SK-N-SH treated with all-trans-retinoic acid at 6 μM for 48 hours (cell line): ENCODE measurements around the gene HACL1.

Source experiments
- ATAC-seq: fragments of 200-7000 bp; cut with Tn5 transposase; 3 replicates; pipeline ENCODE4 v1.9.1; 2020; ENCODE audit warnings: mild to moderate bottlenecking, moderate library complexity
- ARNTL ChIP-seq: fragments of 450-650 bp; formaldehyde crosslinking; IDR thresholded peaks from 2 replicates; pipeline ENCODE4 v1.5.0; 2020; ENCODE audit warnings: low read depth, mild to moderate bottlenecking, moderate library complexity, borderline replicate concordance
- BACH2 ChIP-seq: fragments of 250-450 bp; sonication (Bioruptor Pico); IDR thresholded peaks from 2 replicates; pipeline ENCODE4 v1.9.0; 2021; ENCODE audit warnings: mild to moderate bottlenecking, borderline replicate concordance
- CREB5 ChIP-seq: fragments of 250-450 bp; sonication (Bioruptor Pico); IDR thresholded peaks from 2 replicates; pipeline ENCODE4 v1.5.1; 2020; ENCODE audit warnings: low read depth, mild to moderate bottlenecking, moderate library complexity
- CSDC2 ChIP-seq: fragments of 250-450 bp; sonication (Bioruptor Pico); IDR thresholded peaks from 2 replicates; pipeline ENCODE4 v1.5.0; 2020; ENCODE audit warnings: mild to moderate bottlenecking, moderate library complexity
- CSRNP3 ChIP-seq: fragments of 250-450 bp; sonication (Bioruptor Pico); IDR thresholded peaks from 2 replicates; pipeline ENCODE4 v1.5.1; 2021; ENCODE audit warnings: mild to moderate bottlenecking, moderate library complexity
- ESRRG ChIP-seq: fragments of 250-450 bp; sonication (Bioruptor Pico); IDR thresholded peaks from 2 replicates; pipeline ENCODE4 v1.6.1; 2021; ENCODE audit warnings: mild to moderate bottlenecking
- GLIS3 ChIP-seq: fragments of 250-450 bp; sonication (Bioruptor Pico); IDR thresholded peaks from 2 replicates; pipeline ENCODE4 v1.5.0; 2020; ENCODE audit warnings: mild to moderate bottlenecking, moderate library complexity
- ISL1 ChIP-seq: fragments of 250-450 bp; sonication (Bioruptor Pico); IDR thresholded peaks from 2 replicates; pipeline ENCODE4 v2.1.2; 2022; ENCODE audit warnings: mild to moderate bottlenecking, moderate library complexity
- PATZ1 ChIP-seq: fragments of 250-450 bp; sonication (Bioruptor Pico); IDR thresholded peaks from 2 replicates; pipeline ENCODE4 v1.8.0; 2020; ENCODE audit warnings: mild to moderate bottlenecking, moderate library complexity, borderline replicate concordance
- POU6F1 ChIP-seq: fragments of 250-450 bp; sonication (Bioruptor Pico); IDR thresholded peaks from 2 replicates; pipeline ENCODE4 v1.8.0; 2021; ENCODE audit warnings: low read depth, mild to moderate bottlenecking, moderate library complexity, borderline replicate concordance
- PPARA ChIP-seq: fragments of 250-450 bp; sonication (Bioruptor Pico); IDR thresholded peaks from 2 replicates; pipeline ENCODE4 v1.5.0; 2020; ENCODE audit warnings: mild to moderate bottlenecking, borderline replicate concordance
- RARB ChIP-seq: fragments of 250-450 bp; sonication (Bioruptor Pico); IDR thresholded peaks from 2 replicates; pipeline ENCODE4 v1.8.0; 2021; ENCODE audit warnings: mild to moderate bottlenecking, moderate library complexity
- SNAI2 ChIP-seq: fragments of 250-450 bp; sonication (Bioruptor Pico); IDR thresholded peaks from 2 replicates; pipeline ENCODE4 v1.5.0; 2020; ENCODE audit warnings: mild to moderate bottlenecking, moderate library complexity
- TCF4 ChIP-seq: fragments of 250-450 bp; sonication (Bioruptor Pico); IDR thresholded peaks from 2 replicates; pipeline ENCODE4 v1.8.0; 2021; ENCODE audit warnings: mild to moderate bottlenecking, moderate library complexity, borderline replicate concordance
- TSHZ2 ChIP-seq: fragments of 250-450 bp; sonication (Bioruptor Pico); IDR thresholded peaks from 2 replicates; pipeline ENCODE4 v1.5.0; 2020; ENCODE audit warnings: mild to moderate bottlenecking, moderate library complexity
- ZC3H10 ChIP-seq: fragments of 250-450 bp; sonication (Bioruptor Pico); IDR thresholded peaks from 2 replicates; pipeline ENCODE4 v1.5.1; 2021; ENCODE audit warnings: mild to moderate bottlenecking, moderate library complexity
- ZFP3 ChIP-seq: fragments of 250-450 bp; sonication (Bioruptor Pico); IDR thresholded peaks from 2 replicates; pipeline ENCODE4 v1.5.0; 2020; ENCODE audit warnings: mild to moderate bottlenecking, moderate library complexity
- ZFP30 ChIP-seq: fragments of 450-650 bp; formaldehyde crosslinking; IDR thresholded peaks from 2 replicates; pipeline ENCODE4 v1.5.0; 2022; ENCODE audit warnings: mild to moderate bottlenecking, moderate library complexity
- ZNF565 ChIP-seq: fragments of 450-650 bp; formaldehyde crosslinking; conservative IDR thresholded peaks from 2 replicates; pipeline ENCODE4 v1.5.0; 2020; ENCODE audit warnings: low read depth, mild to moderate bottlenecking, moderate library complexity
- ZNF70 ChIP-seq: fragments of 450-650 bp; formaldehyde crosslinking; IDR thresholded peaks from 2 replicates; pipeline ENCODE4 v1.5.0; 2020; ENCODE audit warnings: mild to moderate bottlenecking, moderate library complexity
- ZNF8 ChIP-seq: fragments of 450-650 bp; formaldehyde crosslinking; IDR thresholded peaks from 2 replicates; pipeline ENCODE4 v1.5.0; 2020; ENCODE audit warnings: mild to moderate bottlenecking, moderate library complexity

The HACL1 gene

GRCh38 chr3:15601399-15602145 is at the start of gene HACL1, which contains the start of gene BTD:
HACL1 (minus strand) TSS chr3:15601569; CDS start chr3:15601463, 106 bp downstream.
BTD (plus strand) TSS chr3:15601745; CDS start chr3:15635440, 33,695 bp downstream.
- TF ChIP-seq POU6F1, result no peak
- no peak for TF ChIP-seq PATZ1 (CRISPR knock-in tag)
- no peak for TF ChIP-seq PPARA
- no peak for TF ChIP-seq CSDC2 (CRISPR knock-in tag)
- TF ChIP-seq ZNF565, result no peak
- TF ChIP-seq ZFP30 (CRISPR knock-in tag), result no peak
- TF ChIP-seq TSHZ2, result no peak
- TF ChIP-seq RARB (CRISPR knock-in tag), result no peak
- no peak for TF ChIP-seq ZNF8 (CRISPR knock-in tag)
- no peak for TF ChIP-seq CSRNP3
- ATAC-seq, result peak; percentile 97

- no peak for ATAC-seq
- TF ChIP-seq ARNTL (CRISPR knock-in tag) (no peak), CSDC2 (CRISPR knock-in tag) (no peak), SNAI2 (CRISPR knock-in tag) (no peak), ZC3H10 (CRISPR knock-in tag) (no peak), BACH2 (CRISPR knock-in tag) (no peak), ISL1 (CRISPR knock-in tag) (no peak), PPARA (no peak), GLIS3 (CRISPR knock-in tag) (no peak), CREB5 (CRISPR knock-in tag) (no peak), ESRRG (no peak), ZNF565 (no peak), CSRNP3 (no peak), TCF4 (CRISPR knock-in tag) (no peak)
Observed at GRCh38 chr3:15649858-15650257, 48.5 kb upstream of the HACL1 start.

GRCh38 chr3:15649341-15649740 is 48.0 kb upstream of the HACL1 start:
- no peak for ATAC-seq
- TF ChIP-seq TSHZ2, result no peak
- TF ChIP-seq ISL1 (CRISPR knock-in tag), result no peak
- no peak for TF ChIP-seq ZFP3 (CRISPR knock-in tag)
- no peak for TF ChIP-seq POU6F1
- TF ChIP-seq PPARA, result no peak
- no peak for TF ChIP-seq ZNF70
